ENCODE data around the gene GPX3.

Gene GPX3

GRCh38 chr5:151014680-151015343 lies 5.6 kb upstream of the GPX3 start:
- H3K56ac ChIP-seq (ENCODE audit: low read length): no peak overlapping the region
- no peak overlapping the region for H2BK120ac ChIP-seq (ENCODE audit: low read depth, low read length)
- no peak overlapping the region for H3K23ac ChIP-seq (ENCODE audit: low read length)
- H2BK15ac ChIP-seq (replicated peaks; ENCODE audit: low read depth): no peak overlapping the region
- DNase-seq: no peak
- no peaks in the 10 kb centered on the region for H3K27me3 ChIP-seq (ENCODE audit: insufficient read depth, low read length, poor library complexity)
- H2BK5ac ChIP-seq (ENCODE audit: low read length): no peak overlapping the region
- H3K4me2 ChIP-seq (ENCODE audit: low read length): no peak overlapping the region
- H3K4me1 ChIP-seq (ENCODE audit: control insufficient read depth, low read depth, low read length): no peaks in the 10 kb centered on the region
- no peaks in the 10 kb centered on the region for H3K79me2 ChIP-seq (ENCODE audit: control insufficient read depth, insufficient read depth, low read length)
- H3K4ac ChIP-seq (ENCODE audit: low read depth, low read length): no peak overlapping the region
- no peaks in the 10 kb centered on the region for H3K36me3 ChIP-seq (ENCODE audit: control insufficient read depth, insufficient read depth, low read length)
- H4K5ac ChIP-seq (ENCODE audit: low read length): no peak overlapping the region
- H2AK5ac ChIP-seq (ENCODE audit: low read length): no peak overlapping the region
- H3K18ac ChIP-seq (ENCODE audit: low read length): no peak overlapping the region
- H3K79me1 ChIP-seq (ENCODE audit: low read length): no peaks in the 10 kb centered on the region
- no peak overlapping the region for H3K4me3 ChIP-seq (ENCODE audit: low read length)
- no peak overlapping the region for H3K27ac ChIP-seq (ENCODE audit: low read depth, low read length)
- WGBS (ENCODE audit: extremely low coverage, insufficient coverage, low lambda C conversion rate): no CpG with 5 or more reads among the region's 4 CpGs
- H4K8ac ChIP-seq (ENCODE audit: low read depth, low read length): no peak overlapping the region
- H3K9ac ChIP-seq (ENCODE audit: low read length): no peak overlapping the region

DNA sequence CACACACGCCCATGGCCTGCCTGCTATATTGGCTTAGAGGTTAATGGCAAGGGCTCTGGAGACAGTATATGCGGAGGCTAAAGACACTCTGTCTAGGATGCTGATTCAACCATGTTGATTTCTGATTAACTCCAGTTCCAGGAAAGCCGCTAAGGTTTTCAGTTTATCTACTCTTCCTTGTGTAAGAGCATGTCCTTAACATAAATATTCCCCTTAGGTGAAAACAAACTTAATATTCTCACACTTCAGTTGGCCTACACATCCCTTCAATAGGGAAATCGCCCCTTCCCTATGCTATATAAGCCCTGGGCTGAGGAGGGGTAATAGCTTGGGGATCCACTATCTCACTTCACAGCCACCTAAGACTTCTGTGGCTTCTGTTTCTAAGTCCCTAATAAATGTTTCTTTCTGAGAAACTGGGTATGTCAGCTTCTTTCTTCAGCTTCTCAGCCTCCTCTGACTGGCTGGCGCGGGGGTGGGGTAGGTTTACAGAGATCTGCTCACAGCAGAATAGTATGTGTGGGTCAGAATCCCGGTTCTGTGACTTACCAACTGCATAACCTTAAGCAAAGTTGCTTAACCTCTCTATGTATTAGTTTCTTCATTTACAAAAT lies 4.3 kb upstream of the GPX3 start:
- Histone ChIP-seq H3K36me3 (ENCODE audit: control insufficient read depth, insufficient read depth, low read length) (no peaks in the 10 kb centered on the region), H4K8ac (ENCODE audit: low read depth, low read length) (no peak overlapping the region), H3K4ac (ENCODE audit: low read depth, low read length) (no peak overlapping the region), H3K4me3 (ENCODE audit: low read length) (no peak overlapping the region), H4K5ac (ENCODE audit: low read length) (no peak overlapping the region), H2BK120ac (ENCODE audit: low read depth, low read length) (no peak overlapping the region), H3K56ac (ENCODE audit: low read length) (no peak overlapping the region), H3K18ac (ENCODE audit: low read length) (no peak overlapping the region), H3K79me2 (ENCODE audit: control insufficient read depth, insufficient read depth, low read length) (no peaks in the 10 kb centered on the region), H3K9ac (ENCODE audit: low read length) (no peak overlapping the region), H3K79me1 (ENCODE audit: low read length) (no peaks in the 10 kb centered on the region), H3K4me1 (ENCODE audit: control insufficient read depth, low read depth, low read length) (no peaks in the 10 kb centered on the region), H2BK15ac (replicated peaks; ENCODE audit: low read depth) (no peak overlapping the region), H3K27me3 (ENCODE audit: insufficient read depth, low read length, poor library complexity) (no peaks in the 10 kb centered on the region), H3K4me2 (ENCODE audit: low read length) (no peak overlapping the region), H2BK5ac (ENCODE audit: low read length) (no peak overlapping the region), H3K27ac (ENCODE audit: low read depth, low read length) (no peak overlapping the region), H2AK5ac (ENCODE audit: low read length) (no peak overlapping the region), H3K23ac (ENCODE audit: low read length) (no peak overlapping the region)
- no CpG with 5 or more reads among the region's 7 CpGs for WGBS (ENCODE audit: extremely low coverage, insufficient coverage, low lambda C conversion rate)
- DNase-seq: no peak

GRCh38 chr5:151016700-151017099 lies 3.7 kb upstream of the GPX3 start:
- Histone ChIP-seq H3K23ac (ENCODE audit: low read length) (no peak overlapping the region), H3K27ac (ENCODE audit: low read depth, low read length) (no peak overlapping the region), H3K18ac (ENCODE audit: low read length) (no peak overlapping the region), H2BK120ac (ENCODE audit: low read depth, low read length) (no peak overlapping the region), H2BK5ac (ENCODE audit: low read length) (no peak overlapping the region), H3K27me3 (ENCODE audit: insufficient read depth, low read length, poor library complexity) (no peaks in the 10 kb centered on the region), H3K4ac (ENCODE audit: low read depth, low read length) (no peak overlapping the region), H3K4me3 (ENCODE audit: low read length) (no peak overlapping the region), H3K56ac (ENCODE audit: low read length) (no peak overlapping the region), H3K79me2 (ENCODE audit: control insufficient read depth, insufficient read depth, low read length) (no peaks in the 10 kb centered on the region), H3K4me2 (ENCODE audit: low read length) (no peak overlapping the region), H4K5ac (ENCODE audit: low read length) (no peak overlapping the region), H3K9ac (ENCODE audit: low read length) (no peak overlapping the region), H2BK15ac (replicated peaks; ENCODE audit: low read depth) (no peak overlapping the region), H4K8ac (ENCODE audit: low read depth, low read length) (no peak overlapping the region), H3K36me3 (ENCODE audit: control insufficient read depth, insufficient read depth, low read length) (no peaks in the 10 kb centered on the region), H2AK5ac (ENCODE audit: low read length) (no peak overlapping the region), H3K79me1 (ENCODE audit: low read length) (no peaks in the 10 kb centered on the region), H3K4me1 (ENCODE audit: control insufficient read depth, low read depth, low read length) (peaks cover 1% of the 10 kb centered on the region)
- no CpG with 5 or more reads among the region's 5 CpGs for WGBS (ENCODE audit: extremely low coverage, insufficient coverage, low lambda C conversion rate)
- DNase-seq: no peak

GRCh38 chr5:151017897-151018296 lies 2.5 kb upstream of the GPX3 start:
- Histone ChIP-seq H3K79me2 (ENCODE audit: control insufficient read depth, insufficient read depth, low read length) (no peaks in the 10 kb centered on the region), H4K5ac (ENCODE audit: low read length) (no peak overlapping the region), H3K56ac (ENCODE audit: low read length) (no peak overlapping the region), H3K23ac (ENCODE audit: low read length) (no peak overlapping the region), H3K4ac (ENCODE audit: low read depth, low read length) (no peak overlapping the region), H3K18ac (ENCODE audit: low read length) (no peak overlapping the region), H4K8ac (ENCODE audit: low read depth, low read length) (no peak overlapping the region), H3K27ac (ENCODE audit: low read depth, low read length) (no peak overlapping the region), H2BK5ac (ENCODE audit: low read length) (no peak overlapping the region), H3K4me1 (ENCODE audit: control insufficient read depth, low read depth, low read length) (peaks cover 1% of the 10 kb centered on the region), H3K36me3 (ENCODE audit: control insufficient read depth, insufficient read depth, low read length) (no peaks in the 10 kb centered on the region), H3K4me3 (ENCODE audit: low read length) (no peak overlapping the region), H2BK120ac (ENCODE audit: low read depth, low read length) (no peak overlapping the region), H3K27me3 (ENCODE audit: insufficient read depth, low read length, poor library complexity) (no peaks in the 10 kb centered on the region), H3K9ac (ENCODE audit: low read length) (no peak overlapping the region), H2AK5ac (ENCODE audit: low read length) (no peak overlapping the region), H2BK15ac (replicated peaks; ENCODE audit: low read depth) (no peak overlapping the region), H3K79me1 (ENCODE audit: low read length) (no peaks in the 10 kb centered on the region), H3K4me2 (ENCODE audit: low read length) (no peak overlapping the region)
- no CpG with 5 or more reads among the region's 2 CpGs for WGBS (ENCODE audit: extremely low coverage, insufficient coverage, low lambda C conversion rate)
- DNase-seq: no peak

DNA sequence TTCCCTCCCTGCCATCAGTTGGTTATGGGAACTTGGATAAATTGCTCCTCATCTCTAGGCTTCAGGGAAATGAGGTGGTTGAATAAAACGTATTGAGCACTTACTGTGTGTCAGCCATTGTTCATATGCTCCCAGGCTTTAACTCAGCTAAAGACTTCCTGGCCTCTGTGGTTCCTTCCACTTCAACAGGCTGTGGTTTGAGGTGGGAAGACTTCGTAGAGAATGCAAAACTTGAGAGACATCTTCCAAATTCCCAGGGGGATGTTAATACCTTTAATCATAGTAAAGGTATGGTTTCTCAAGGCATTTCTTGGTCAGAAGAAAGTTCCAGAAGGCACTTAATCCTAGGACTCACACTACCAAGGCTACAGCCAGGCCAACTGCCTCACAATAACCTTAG lies 1.5 kb upstream of the GPX3 start:
- no peak overlapping the region for H3K4me2 ChIP-seq (ENCODE audit: low read length)
- H4K5ac ChIP-seq (ENCODE audit: low read length): no peak overlapping the region
- H3K9ac ChIP-seq (ENCODE audit: low read length): no peak overlapping the region
- no peaks in the 10 kb centered on the region for H3K36me3 ChIP-seq (ENCODE audit: control insufficient read depth, insufficient read depth, low read length)
- no peak overlapping the region for H3K18ac ChIP-seq (ENCODE audit: low read length)
- H3K4ac ChIP-seq (ENCODE audit: low read depth, low read length): no peak overlapping the region
- H3K23ac ChIP-seq (ENCODE audit: low read length): no peak overlapping the region
- DNase-seq: no peak
- no peaks in the 10 kb centered on the region for H3K79me2 ChIP-seq (ENCODE audit: control insufficient read depth, insufficient read depth, low read length)
- no peak overlapping the region for H3K4me3 ChIP-seq (ENCODE audit: low read length)
- H3K56ac ChIP-seq (ENCODE audit: low read length): no peak overlapping the region
- no peaks in the 10 kb centered on the region for H3K79me1 ChIP-seq (ENCODE audit: low read length)
- H4K8ac ChIP-seq (ENCODE audit: low read depth, low read length): no peak overlapping the region
- H3K27me3 ChIP-seq (ENCODE audit: insufficient read depth, low read length, poor library complexity): no peaks in the 10 kb centered on the region
- H3K4me1 ChIP-seq (ENCODE audit: control insufficient read depth, low read depth, low read length): peaks cover 1% of the 10 kb centered on the region
- no peak overlapping the region for H2AK5ac ChIP-seq (ENCODE audit: low read length)
- no peak overlapping the region for H2BK5ac ChIP-seq (ENCODE audit: low read length)
- no peak overlapping the region for H3K27ac ChIP-seq (ENCODE audit: low read depth, low read length)
- no CpG with 5 or more reads among the region's 2 CpGs for WGBS (ENCODE audit: extremely low coverage, insufficient coverage, low lambda C conversion rate)
- H2BK15ac ChIP-seq (replicated peaks; ENCODE audit: low read depth): no peak overlapping the region
- H2BK120ac ChIP-seq (ENCODE audit: low read depth, low read length): no peak overlapping the region

- no CpG with 5 or more reads among the region's 2 CpGs for WGBS (ENCODE audit: extremely low coverage, insufficient coverage, low lambda C conversion rate)
- no peaks in the 10 kb centered on the region for H3K79me1 ChIP-seq (ENCODE audit: low read length)
- no peaks in the 10 kb centered on the region for H3K36me3 ChIP-seq (ENCODE audit: control insufficient read depth, insufficient read depth, low read length)
- H3K27me3 ChIP-seq (ENCODE audit: insufficient read depth, low read length, poor library complexity): no peaks in the 10 kb centered on the region
- no peak overlapping the region for H3K56ac ChIP-seq (ENCODE audit: low read length)
- no peak overlapping the region for H4K5ac ChIP-seq (ENCODE audit: low read length)
- no peak overlapping the region for H3K27ac ChIP-seq (ENCODE audit: low read depth, low read length)
- no peak overlapping the region for H2BK120ac ChIP-seq (ENCODE audit: low read depth, low read length)
- no peak overlapping the region for H4K8ac ChIP-seq (ENCODE audit: low read depth, low read length)
- no peak overlapping the region for H2BK5ac ChIP-seq (ENCODE audit: low read length)
- no peak overlapping the region for H3K4ac ChIP-seq (ENCODE audit: low read depth, low read length)
- peaks cover 1% of the 10 kb centered on the region for H3K4me1 ChIP-seq (ENCODE audit: control insufficient read depth, low read depth, low read length)
- H2BK15ac ChIP-seq (replicated peaks; ENCODE audit: low read depth): no peak overlapping the region
- no peak overlapping the region for H3K23ac ChIP-seq (ENCODE audit: low read length)
- no peak for DNase-seq
- no peak overlapping the region for H3K18ac ChIP-seq (ENCODE audit: low read length)
- no peak overlapping the region for H3K4me3 ChIP-seq (ENCODE audit: low read length)
- no peak overlapping the region for H3K9ac ChIP-seq (ENCODE audit: low read length)
- no peaks in the 10 kb centered on the region for H3K79me2 ChIP-seq (ENCODE audit: control insufficient read depth, insufficient read depth, low read length)
- no peak overlapping the region for H3K4me2 ChIP-seq (ENCODE audit: low read length)
- no peak overlapping the region for H2AK5ac ChIP-seq (ENCODE audit: low read length)
Observed at GRCh38 chr5:151019331-151019730, 1.1 kb upstream of the GPX3 start.
